Endothelial cell (in vitro differentiated cells): ENCODE results near the gene CCDC171. TPM values are rescaled to one million over a fixed set of nuclear protein-coding genes. Genes with fewer than 3 reads are reported as not detected.

ENCODE experiments used
- DNase-seq: peaks from one replicate; pipeline ENCODE4 v3.0.0; 2021; ENCODE audit warnings: low spot score
- H3K27ac Mint-ChIP-seq: one replicate; pipeline ENCODE4 v1.8.0; 2021; ENCODE audit warnings: mixed read lengths, inconsistent platforms; ENCODE audit not compliant: unreplicated experiment
- H3K27me3 Mint-ChIP-seq: one replicate; pipeline ENCODE4 v1.8.0; 2021; ENCODE audit warnings: mild to moderate bottlenecking, moderate library complexity, mixed read lengths, inconsistent platforms; ENCODE audit not compliant: unreplicated experiment
- H3K36me3 Mint-ChIP-seq: one replicate; pipeline ENCODE4 v1.8.0; 2021; ENCODE audit warnings: mild to moderate bottlenecking, low read depth, mixed read lengths, inconsistent platforms; ENCODE audit not compliant: unreplicated experiment
- H3K4me1 Mint-ChIP-seq: one replicate; pipeline ENCODE4 v1.8.0; 2021; ENCODE audit warnings: mild to moderate bottlenecking, mixed read lengths, inconsistent platforms; ENCODE audit not compliant: unreplicated experiment
- H3K4me3 Mint-ChIP-seq: one replicate; pipeline ENCODE4 v1.8.0; 2021; ENCODE audit warnings: mild to moderate bottlenecking, mixed read lengths, inconsistent platforms; ENCODE audit not compliant: unreplicated experiment
- H3K9me3 Mint-ChIP-seq: one replicate; pipeline ENCODE4 v1.8.0; 2021; ENCODE audit warnings: mixed read lengths, inconsistent platforms; ENCODE audit not compliant: unreplicated experiment
- total RNA-seq: library from RNA; stranded (reverse); fragmentation: NEBNext Ultra II Directional; extraction: Animal tissue kit (Norgen Biotek cat#: 25700); gene quantifications from one replicate; pipeline ENCODE4 v1.2.1, GENCODE V29; 2021; ENCODE audit not compliant: unreplicated experiment
- TF ChIP-seq, protein P1 (sequence below): fragments of 200-600 bp; sonication (generic); IDR thresholded peaks from one replicate; pipeline ENCODE4 v1.5.0; 2021; ENCODE audit warnings: antibody characterized with exemption; ENCODE audit not compliant: unreplicated experiment

Gene CCDC171
- total RNA-seq, 1 donor from 2014 or later: 6.5 TPM

DNA sequence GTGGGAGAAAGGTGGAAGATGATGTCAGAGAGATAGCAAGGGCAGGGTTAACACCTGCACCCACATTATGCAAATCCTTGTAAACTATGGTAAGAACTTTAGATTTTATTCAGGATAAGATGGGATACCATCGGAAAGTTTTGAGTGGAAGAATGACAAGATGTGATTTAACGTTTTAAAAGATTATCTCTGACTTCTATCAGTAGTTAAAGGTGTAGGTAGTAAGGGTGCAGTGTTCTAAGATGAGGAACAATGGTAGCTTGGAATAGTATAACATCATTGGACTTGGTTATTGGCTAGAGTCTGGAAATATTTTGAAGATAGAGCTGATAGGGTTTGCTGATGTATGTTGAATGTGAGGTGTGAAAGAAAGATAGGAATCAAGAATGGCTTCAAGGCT is 211.3 kb downstream of the CCDC171 start:
- H3K27me3 Mint-ChIP-seq: no peaks in the 10 kb centered on the region
- H3K4me3 Mint-ChIP-seq: no peak overlapping the region
- no peak for DNase-seq
- H3K27ac Mint-ChIP-seq: no peak overlapping the region
- no peaks in the 10 kb centered on the region for H3K9me3 Mint-ChIP-seq
- H3K36me3 Mint-ChIP-seq: no peaks in the 10 kb centered on the region
- H3K4me1 Mint-ChIP-seq: no peaks in the 10 kb centered on the region
- TF ChIP-seq, protein P1, sequence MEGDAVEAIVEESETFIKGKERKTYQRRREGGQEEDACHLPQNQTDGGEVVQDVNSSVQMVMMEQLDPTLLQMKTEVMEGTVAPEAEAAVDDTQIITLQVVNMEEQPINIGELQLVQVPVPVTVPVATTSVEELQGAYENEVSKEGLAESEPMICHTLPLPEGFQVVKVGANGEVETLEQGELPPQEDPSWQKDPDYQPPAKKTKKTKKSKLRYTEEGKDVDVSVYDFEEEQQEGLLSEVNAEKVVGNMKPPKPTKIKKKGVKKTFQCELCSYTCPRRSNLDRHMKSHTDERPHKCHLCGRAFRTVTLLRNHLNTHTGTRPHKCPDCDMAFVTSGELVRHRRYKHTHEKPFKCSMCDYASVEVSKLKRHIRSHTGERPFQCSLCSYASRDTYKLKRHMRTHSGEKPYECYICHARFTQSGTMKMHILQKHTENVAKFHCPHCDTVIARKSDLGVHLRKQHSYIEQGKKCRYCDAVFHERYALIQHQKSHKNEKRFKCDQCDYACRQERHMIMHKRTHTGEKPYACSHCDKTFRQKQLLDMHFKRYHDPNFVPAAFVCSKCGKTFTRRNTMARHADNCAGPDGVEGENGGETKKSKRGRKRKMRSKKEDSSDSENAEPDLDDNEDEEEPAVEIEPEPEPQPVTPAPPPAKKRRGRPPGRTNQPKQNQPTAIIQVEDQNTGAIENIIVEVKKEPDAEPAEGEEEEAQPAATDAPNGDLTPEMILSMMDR: no peak

DNA sequence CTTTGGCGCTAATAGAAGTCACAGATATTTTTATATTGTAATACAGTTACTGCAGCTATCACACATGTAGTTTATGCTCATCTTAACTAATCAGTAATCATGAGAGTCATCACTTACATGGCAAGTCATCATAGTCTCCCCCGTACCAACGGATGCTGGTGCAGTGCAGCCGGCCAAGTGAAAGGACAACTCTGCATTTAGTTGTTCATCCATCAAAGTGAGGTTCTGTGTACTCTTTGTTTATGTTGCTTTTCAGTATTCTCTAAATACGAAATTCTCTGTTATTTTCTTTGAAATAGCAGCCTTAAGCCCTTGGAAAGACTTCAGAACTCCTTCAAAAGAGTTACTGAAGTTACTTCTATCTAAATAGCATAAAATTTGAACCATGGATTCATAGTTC is 216.7 kb downstream of the CCDC171 start:
- Mint-ChIP-seq H3K27ac (no peak overlapping the region), H3K4me3 (no peak overlapping the region), H3K27me3 (no peaks in the 10 kb centered on the region), H3K36me3 (no peaks in the 10 kb centered on the region), H3K9me3 (no peaks in the 10 kb centered on the region), H3K4me1 (no peaks in the 10 kb centered on the region)
- TF ChIP-seq, protein P1: no peak
- DNase-seq: no peak

GRCh38 chr9:15778861-15779260 is 226.0 kb downstream of the CCDC171 start:
- no peak overlapping the region for H3K27ac Mint-ChIP-seq
- H3K9me3 Mint-ChIP-seq: no peaks in the 10 kb centered on the region

GRCh38 chr9:15782106-15782505 is 229.3 kb downstream of the CCDC171 start:
- DNase-seq: no peak
- Mint-ChIP-seq H3K4me1 (peaks cover 6% of the 10 kb centered on the region), H3K4me3 (no peak overlapping the region), H3K36me3 (no peaks in the 10 kb centered on the region), H3K27me3 (no peaks in the 10 kb centered on the region), H3K27ac (no peak overlapping the region), H3K9me3 (no peaks in the 10 kb centered on the region)
- TF ChIP-seq, protein P1: no peak

More at GRCh38 chr9:15778861-15779260, 226.0 kb downstream of the CCDC171 start:
- Mint-ChIP-seq H3K27me3 (no peaks in the 10 kb centered on the region), H3K4me3 (no peak overlapping the region), H3K4me1 (no peaks in the 10 kb centered on the region), H3K36me3 (no peaks in the 10 kb centered on the region)
- no peak for DNase-seq
- TF ChIP-seq, protein P1: no peak

DNA sequence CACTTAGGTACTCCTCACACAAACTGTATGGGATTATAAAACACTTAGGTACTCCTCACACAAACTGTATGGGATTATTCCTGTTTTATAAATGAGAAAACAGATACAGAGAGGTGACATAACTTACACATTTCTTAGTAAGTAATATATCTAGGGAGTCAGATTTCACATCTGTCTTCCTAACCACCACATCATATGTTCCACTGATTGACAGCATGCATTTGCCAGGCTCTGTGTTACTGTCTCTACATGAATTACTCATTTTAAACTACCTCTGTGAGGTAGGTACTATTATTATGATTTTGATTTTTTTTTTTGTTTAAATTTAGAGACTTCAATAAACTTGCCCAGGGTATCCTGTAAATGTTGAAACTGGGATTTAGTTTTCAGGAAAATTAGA is 232.7 kb downstream of the CCDC171 start:
- H3K36me3 Mint-ChIP-seq: no peaks in the 10 kb centered on the region
- no peak overlapping the region for H3K4me3 Mint-ChIP-seq
- no peak overlapping the region for H3K27ac Mint-ChIP-seq
- peaks cover 6% of the 10 kb centered on the region for H3K4me1 Mint-ChIP-seq
- TF ChIP-seq, protein P1: no peak
- no peak for DNase-seq
- no peaks in the 10 kb centered on the region for H3K27me3 Mint-ChIP-seq
- H3K9me3 Mint-ChIP-seq: no peaks in the 10 kb centered on the region
